Right cardiac atrium (tissue), 5 donors: ENCODE data around the gene IMPDH1. TPM values are rescaled to one million over a fixed set of nuclear protein-coding genes. Genes with fewer than 3 reads are reported as not detected.

Experiments
- ATAC-seq, 2 donors: fragments of 200-7000 bp; cut with Tn5 transposase; one replicate each; pipeline versions ENCODE4 v1.8.0 to v1.9.1; 2020; ENCODE audit warnings: moderate library complexity in 2 of 2, mild to moderate bottlenecking in 1 of 2
- DNase-seq, 3 donors: peaks; one replicate each; pipeline ENCODE4 v3.0.0-alpha.2; 2020
- H3K27ac ChIP-seq: one replicate; pipeline ENCODE4 v1.5.1; 2013; ENCODE audit warnings: mild to moderate bottlenecking, low read length, control low read depth, moderate library complexity
- H3K27me3 ChIP-seq: one replicate; pipeline ENCODE4 v1.6.1; 2013; ENCODE audit not compliant: control insufficient read depth, insufficient read depth
- H3K4me1 ChIP-seq: one replicate; pipeline ENCODE4 v1.6.1; 2013; ENCODE audit warnings: low read length; ENCODE audit not compliant: control insufficient read depth, insufficient read depth
- H3K4me3 ChIP-seq: one replicate; pipeline ENCODE4 v1.5.1; 2013; ENCODE audit warnings: low read length, control low read depth
- H3K9me3 ChIP-seq: one replicate; pipeline ENCODE4 v1.6.1; 2013; ENCODE audit warnings: low read length; ENCODE audit not compliant: control insufficient read depth
- WGBS: extraction: QIAGEN DNeasy Blood & Tissue Kit; methylation state at CpG from one replicate; pipeline ENCODE4 v1.1.7; 2013; 5-methylcytosine and 5-hydroxymethylcytosine counted together
- intact Hi-C, 4 donors: fragments of 100-400 bp; cut with DNase I; formaldehyde crosslinking; loops; one replicate each; pipeline versions ENCODE4 v1.11.0 to v1.14.0; 2022 to 2023
- polyA plus RNA-seq: library from polyadenylated mRNA; stranded (reverse); fragments of 200-250 nt; gene quantifications from one replicate; pipeline ENCODE4 v1.2.3, GENCODE V29; 2013
- total RNA-seq, 4 donors: library from RNA; stranded (reverse); fragmentation: NEBNext Ultra II Directional; extraction: Animal tissue kit (Norgen Biotek cat#: 25700); gene quantifications; one replicate each; pipeline ENCODE4 v1.2.1, GENCODE V29; 2021
- donor health status: healthy with polysubstance abuse.
- donor health status: DM: no; HTN: yes; CAD: no.
- donor health status: DM: no; HTN: no; CAD: no.
- donor health status: DM: no; HTN: yes; CAD: no; lungs with severe emphysema.
- donor health status: DM: yes; HTN: yes; CAD: no.

The IMPDH1 gene
- total and polyA plus RNA-seq, 5 donors, result 13.8 to 22.2 (median 14.5) TPM

DNA sequence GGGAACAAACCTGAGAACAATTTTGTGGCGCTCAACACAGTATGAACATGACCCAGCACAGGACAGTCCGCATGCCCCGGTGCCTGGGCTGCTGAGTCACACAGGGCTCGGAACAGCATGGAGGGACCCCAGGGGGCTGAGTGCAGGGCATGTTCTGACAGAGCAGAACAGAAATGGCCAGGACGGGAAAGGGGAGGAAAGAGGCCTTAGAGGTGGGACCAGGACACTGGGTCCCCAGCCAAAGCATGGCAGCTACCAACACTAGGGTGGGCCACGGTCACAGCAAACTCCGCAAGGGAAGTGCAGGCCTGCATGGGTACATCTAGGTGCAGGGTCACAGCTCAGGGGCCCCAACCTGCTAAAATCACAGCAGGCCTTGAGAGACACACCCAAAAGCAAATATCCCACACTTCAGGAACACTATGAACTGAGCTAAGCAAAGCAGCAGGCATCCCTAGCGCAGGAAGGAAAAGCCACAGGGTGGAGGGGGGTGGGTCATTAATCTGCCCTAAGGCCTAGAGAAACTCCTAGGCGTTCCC, 5.6 kb downstream of the IMPDH1 start:
- DNase-seq (no peak), ATAC-seq (peak in 1 of 2 donors; percentile 46)
- no peaks in the 10 kb centered on the region for H3K27me3 ChIP-seq
- H3K4me3 ChIP-seq, result no peak overlapping the region
- H3K27ac ChIP-seq, result no peak overlapping the region
- peaks cover 9% of the 10 kb centered on the region for H3K4me1 ChIP-seq
- intact Hi-C loops, result loop anchor here in 1 of 4 donors (10.0 kb wide), 1 partner anchor 61 kb away; no protein-coding TSS in a partner anchor
- no peaks in the 10 kb centered on the region for H3K9me3 ChIP-seq
- 89% methylated on average over 9 of the region's 9 CpGs for WGBS

DNA sequence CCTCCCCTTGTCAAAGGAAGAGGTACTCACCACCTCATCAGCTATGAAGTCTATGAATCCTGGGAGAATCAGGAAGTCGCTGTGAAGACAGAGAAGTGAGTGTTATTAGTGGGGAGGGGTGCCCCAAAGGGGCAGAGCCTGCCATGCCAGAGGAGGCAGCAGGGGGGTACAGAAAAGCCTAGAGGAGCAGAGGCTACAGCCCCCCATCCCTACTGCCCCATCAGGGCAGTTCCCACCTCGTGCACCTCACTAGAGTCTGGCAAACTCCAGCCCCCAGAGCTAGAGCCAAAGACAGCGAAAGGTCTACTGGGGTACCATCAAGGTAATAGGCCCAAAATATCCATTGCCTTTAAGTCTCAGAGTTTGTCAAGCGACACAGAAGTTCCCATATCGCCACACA, 6.1 kb downstream of the IMPDH1 start:
- ATAC-seq, result no peak
- 88% methylated on average over 5 of the region's 5 CpGs for WGBS
- intact Hi-C loops, result loop anchor here in 1 of 4 donors (10.0 kb wide), 1 partner anchor 61 kb away; no protein-coding TSS in a partner anchor

DNA sequence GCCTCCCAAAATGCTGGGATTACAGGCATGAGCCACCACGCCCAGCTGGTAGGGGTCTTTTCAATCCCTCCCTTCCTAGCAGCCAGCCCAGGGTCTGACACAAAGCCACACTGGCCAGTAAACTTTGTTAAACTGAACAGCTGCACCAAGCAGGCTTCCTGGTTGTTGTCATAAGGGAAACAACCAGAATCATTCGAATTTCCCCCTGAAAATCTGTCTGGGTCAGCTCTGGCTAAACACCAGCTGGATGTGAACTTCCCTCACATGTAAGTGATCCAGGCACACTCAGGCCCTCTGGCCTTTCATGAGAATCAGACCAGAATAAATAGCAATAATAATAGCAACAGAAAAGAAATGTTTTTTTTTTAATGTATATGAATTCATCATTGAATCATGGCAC, 7.4 kb downstream of the IMPDH1 start:
- H3K4me3 ChIP-seq, result no peak overlapping the region
- H3K27me3 ChIP-seq, result no peaks in the 10 kb centered on the region
- H3K9me3 ChIP-seq, result no peaks in the 10 kb centered on the region
- intact Hi-C loops, result loop anchor here in 1 of 4 donors (10.0 kb wide), 1 partner anchor 62 kb away; no protein-coding TSS in a partner anchor
- H3K4me1 ChIP-seq, result peaks cover 6% of the 10 kb centered on the region
- WGBS, result 71% methylated on average over 2 of the region's 2 CpGs
- DNase-seq (no peak), ATAC-seq (no peak)
- no peak overlapping the region for H3K27ac ChIP-seq

More for the DNA sequence above, 6.1 kb downstream of the IMPDH1 start:
- H3K9me3 ChIP-seq, result no peaks in the 10 kb centered on the region
- peaks cover 6% of the 10 kb centered on the region for H3K4me1 ChIP-seq
- H3K4me3 ChIP-seq, result no peak overlapping the region
- H3K27ac ChIP-seq, result no peak overlapping the region
- H3K27me3 ChIP-seq, result no peaks in the 10 kb centered on the region
- no peak for DNase-seq

DNA sequence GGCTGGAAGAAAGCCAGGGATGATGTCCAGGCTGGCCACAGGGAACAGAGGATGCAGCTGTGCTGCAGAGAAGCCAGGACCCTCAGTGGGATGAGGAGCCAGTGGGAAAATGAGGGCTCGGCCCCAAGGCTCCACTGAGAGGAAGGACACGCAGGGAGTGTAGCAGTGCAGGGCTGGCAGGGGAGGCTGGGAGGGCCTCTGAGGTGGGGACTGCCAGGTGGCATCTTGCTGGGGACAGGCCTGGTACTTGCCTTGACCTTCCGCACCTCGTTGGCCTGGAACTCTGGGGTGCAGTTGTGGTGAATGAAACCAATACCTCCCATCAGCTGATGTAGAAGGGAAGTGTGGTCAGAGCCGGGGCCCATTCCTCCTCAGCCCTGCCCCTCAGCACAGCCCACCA, 9.2 kb downstream of the IMPDH1 start:
- Histone ChIP-seq H3K4me3 (no peak overlapping the region), H3K9me3 (no peaks in the 10 kb centered on the region), H3K4me1 (peaks cover 6% of the 10 kb centered on the region), H3K27ac (no peak overlapping the region), H3K27me3 (no peaks in the 10 kb centered on the region)
- 90% methylated on average over 5 of the region's 5 CpGs for WGBS
- no peak for ATAC-seq
- peak in 1 of 3 donors; percentile 46 for DNase-seq
- intact Hi-C loops, result loop anchor here in 1 of 4 donors (10.0 kb wide), 1 partner anchor 64 kb away; no protein-coding TSS in a partner anchor

DNA sequence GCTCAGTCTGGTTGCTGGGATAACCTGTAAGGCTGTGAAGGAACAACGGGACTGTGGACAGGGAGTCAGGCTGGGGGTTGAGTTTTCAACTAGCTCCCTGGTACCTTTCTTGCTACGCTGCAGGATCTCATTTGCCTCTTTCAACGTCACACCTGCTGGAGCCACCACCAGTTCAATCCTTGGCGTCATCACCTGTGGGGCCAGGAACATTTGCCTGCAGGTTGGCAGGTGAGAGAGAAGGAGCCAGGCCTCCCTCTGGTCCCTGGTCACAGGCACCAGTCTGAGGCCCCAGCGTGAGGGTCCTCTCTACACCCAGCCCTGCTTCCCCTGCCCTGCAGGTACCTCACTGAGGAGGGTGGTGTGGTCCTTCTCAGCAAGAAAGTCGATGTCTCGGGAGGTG, 9.8 kb downstream of the IMPDH1 start:
- intact Hi-C loops, result loop anchor here in 1 of 4 donors (2.0 to 10.0 kb wide), 2 partner anchors 25 to 65 kb away; no protein-coding TSS in a partner anchor
- Histone ChIP-seq H3K9me3 (no peaks in the 10 kb centered on the region), H3K27me3 (no peaks in the 10 kb centered on the region), H3K4me3 (no peak overlapping the region), H3K4me1 (peaks cover 5% of the 10 kb centered on the region), H3K27ac (no peak overlapping the region)
- WGBS, result 93% methylated on average over 7 of the region's 7 CpGs
- ATAC-seq, result no peak
- no peak for DNase-seq

DNA sequence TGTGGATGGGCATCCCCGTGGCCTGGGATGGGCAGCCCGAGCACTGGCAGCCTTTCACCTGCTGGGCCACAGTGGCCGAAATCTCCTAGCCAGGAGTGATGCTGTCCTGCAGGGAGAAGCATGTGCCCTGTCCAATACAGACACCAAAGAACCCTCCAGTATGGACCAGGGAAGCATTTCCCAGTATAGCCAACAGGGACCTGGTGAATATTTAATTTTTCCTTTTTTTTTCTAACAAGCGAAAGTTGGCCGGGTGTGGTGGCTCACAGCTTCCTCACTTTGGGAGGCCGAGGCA, 11.0 kb downstream of the IMPDH1 start:
- 53% methylated on average over 6 of the region's 6 CpGs for WGBS
- Histone ChIP-seq H3K9me3 (no peaks in the 10 kb centered on the region), H3K4me1 (no peaks in the 10 kb centered on the region), H3K27me3 (no peaks in the 10 kb centered on the region), H3K27ac (no peak overlapping the region), H3K4me3 (no peak overlapping the region)
- DNase-seq (no peak), ATAC-seq (no peak)
- intact Hi-C loops, result loop anchor here in 1 of 4 donors (2.0 kb wide), 1 partner anchor 26 kb away; no protein-coding TSS in a partner anchor

DNA sequence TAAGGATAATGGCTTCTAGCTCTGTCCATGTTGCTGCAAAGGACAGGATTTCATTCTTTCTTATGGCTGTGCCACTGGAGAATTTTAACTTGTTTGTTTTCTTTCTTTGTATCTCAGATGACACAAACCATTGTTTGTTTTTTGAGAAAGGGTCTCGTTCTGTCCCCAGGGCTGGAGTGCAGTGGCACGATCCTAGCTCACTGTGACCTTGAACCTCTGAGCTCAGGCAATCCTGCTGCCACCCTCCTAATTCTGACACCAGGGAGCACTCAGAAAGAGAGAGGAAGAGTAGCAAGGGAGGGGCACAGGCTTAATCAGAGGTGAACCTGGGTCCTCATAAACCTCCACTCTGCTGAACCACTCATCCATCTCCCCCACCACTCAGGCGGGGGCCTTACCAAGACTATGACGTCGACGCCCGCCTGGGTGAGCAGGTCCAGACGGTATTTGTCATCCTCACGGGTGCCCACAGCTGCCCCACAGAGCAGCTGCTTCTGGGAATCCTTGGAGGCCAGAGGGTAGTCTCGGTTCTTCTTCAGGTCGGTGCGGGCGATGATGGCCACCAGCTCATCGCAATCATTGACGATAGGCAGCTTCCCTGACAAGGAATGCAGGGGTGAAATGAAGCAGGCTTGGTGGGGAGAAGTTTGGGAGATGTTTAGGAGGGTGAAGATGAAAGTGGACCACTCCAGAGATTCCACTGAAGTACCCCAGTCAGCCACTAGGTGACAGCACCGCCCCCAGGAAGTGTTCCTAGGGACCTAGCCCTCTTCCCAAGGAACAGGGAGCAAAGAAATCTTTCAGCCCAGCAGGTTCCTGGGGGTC, 11.6 kb downstream of the IMPDH1 start:
- WGBS, result 68% methylated on average over 16 of the region's 16 CpGs
- intact Hi-C loops, result loop anchor here in 1 of 4 donors (2.0 kb wide), 1 partner anchor 27 kb away; no protein-coding TSS in a partner anchor
- ATAC-seq (peak; percentile 34 to 49), DNase-seq (peak in 2 of 3 donors; percentile 79 to 82)
- H3K9me3 ChIP-seq, result no peaks in the 10 kb centered on the region
- no peak overlapping the region for H3K4me3 ChIP-seq
- no peaks in the 10 kb centered on the region for H3K27me3 ChIP-seq
- H3K4me1 ChIP-seq, result no peaks in the 10 kb centered on the region
- no peak overlapping the region for H3K27ac ChIP-seq

DNA sequence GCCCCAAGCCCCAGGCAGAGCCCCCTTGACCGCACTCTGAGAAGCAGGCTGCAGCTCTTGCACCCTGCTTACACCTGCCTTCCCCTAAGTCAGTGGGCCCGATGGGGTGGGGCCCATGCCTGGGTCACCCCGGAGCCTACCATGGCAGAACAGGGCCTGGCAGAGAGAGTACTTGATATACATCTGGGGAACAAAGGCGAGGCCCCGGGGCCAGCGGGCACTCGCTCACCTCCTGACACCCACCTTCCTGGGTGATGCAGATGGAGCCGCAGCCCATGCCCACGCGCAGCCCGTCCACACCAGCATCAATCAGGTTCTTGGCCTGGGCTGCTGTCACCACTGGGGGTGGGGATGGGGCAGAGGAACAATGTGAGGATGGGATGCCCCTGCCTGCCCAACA, 13.4 kb downstream of the IMPDH1 start:
- intact Hi-C loops, result no loop called here
- Histone ChIP-seq H3K9me3 (no peaks in the 10 kb centered on the region), H3K27ac (no peak overlapping the region), H3K4me3 (no peak overlapping the region), H3K27me3 (no peaks in the 10 kb centered on the region), H3K4me1 (no peaks in the 10 kb centered on the region)
- WGBS, result 97% methylated on average over 11 of the region's 11 CpGs
- DNase-seq (peak in 1 of 3 donors; percentile 45), ATAC-seq (no peak)

DNA sequence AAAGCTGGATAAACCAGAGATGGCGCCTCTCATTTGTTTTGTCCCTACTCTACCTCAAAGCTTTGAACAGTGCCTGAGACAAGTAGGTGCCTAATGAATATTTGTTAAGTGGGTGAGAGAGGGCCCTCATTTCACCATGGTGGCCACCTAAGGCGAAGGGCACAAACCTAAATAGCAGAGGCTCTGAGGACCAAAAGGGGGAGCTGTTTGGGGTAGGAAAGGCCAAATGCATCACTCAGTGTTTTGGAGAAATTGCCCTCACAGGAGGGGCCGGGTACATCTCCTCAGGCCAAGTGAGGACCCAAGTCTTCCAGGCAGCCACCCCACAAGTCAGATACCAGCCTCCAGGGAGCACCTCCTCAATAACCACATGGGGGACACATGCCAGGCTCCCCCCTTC, 14.0 kb downstream of the IMPDH1 start:
- H3K4me3 ChIP-seq, result no peak overlapping the region
- 89% methylated on average over 3 of the region's 3 CpGs for WGBS
- H3K9me3 ChIP-seq, result no peaks in the 10 kb centered on the region
- intact Hi-C loops, result no loop called here
- ATAC-seq (no peak), DNase-seq (no peak)
- H3K4me1 ChIP-seq, result no peaks in the 10 kb centered on the region
- no peaks in the 10 kb centered on the region for H3K27me3 ChIP-seq
- no peak overlapping the region for H3K27ac ChIP-seq

DNA sequence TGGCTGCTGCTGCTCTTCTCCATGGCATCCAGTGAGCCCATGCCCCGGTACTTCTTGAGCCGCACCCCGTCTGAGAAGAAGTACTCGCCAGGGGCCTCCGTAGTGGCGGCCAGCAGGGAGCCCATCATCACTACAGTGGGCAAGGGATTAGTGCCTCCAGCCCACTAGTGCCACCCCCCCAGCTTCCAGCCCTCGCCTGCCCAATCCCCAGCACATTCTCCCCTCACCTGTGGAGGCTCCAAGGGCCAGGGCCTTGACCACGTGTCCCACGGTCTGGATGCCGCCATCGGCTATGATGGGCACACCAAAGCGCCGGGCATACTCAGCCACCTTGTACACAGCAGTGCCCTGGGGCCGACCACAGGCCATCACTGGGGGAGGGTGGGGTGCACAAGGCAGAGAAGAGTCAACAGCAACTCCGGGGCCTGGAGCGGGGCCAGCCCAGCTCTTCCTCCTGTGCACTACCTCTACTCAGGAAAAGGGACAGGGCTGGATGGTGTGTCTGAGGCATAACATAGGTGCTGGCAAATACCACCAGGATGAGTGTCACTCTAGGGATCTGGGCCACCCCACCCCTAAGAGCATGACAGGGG, 14.8 kb downstream of the IMPDH1 start:
- intact Hi-C loops, result no loop called here
- H3K4me1 ChIP-seq, result no peaks in the 10 kb centered on the region
- no peak for ATAC-seq

More for the DNA sequence above, 14.8 kb downstream of the IMPDH1 start:
- peak in 1 of 3 donors; percentile 48 for DNase-seq
- WGBS, result 93% methylated on average over 16 of the region's 16 CpGs
- no peak overlapping the region for H3K27ac ChIP-seq
- no peaks in the 10 kb centered on the region for H3K9me3 ChIP-seq
- H3K4me3 ChIP-seq, result no peak overlapping the region
- H3K27me3 ChIP-seq, result no peaks in the 10 kb centered on the region
